Measurements from ENCODE around the gene CAMTA1.
"Not testable (repeated sequence)": the region's sequence is repeated elsewhere in the genome, so short reads cannot be mapped to it uniquely, and the experiment has no call there.

CAMTA1 gene

DNA sequence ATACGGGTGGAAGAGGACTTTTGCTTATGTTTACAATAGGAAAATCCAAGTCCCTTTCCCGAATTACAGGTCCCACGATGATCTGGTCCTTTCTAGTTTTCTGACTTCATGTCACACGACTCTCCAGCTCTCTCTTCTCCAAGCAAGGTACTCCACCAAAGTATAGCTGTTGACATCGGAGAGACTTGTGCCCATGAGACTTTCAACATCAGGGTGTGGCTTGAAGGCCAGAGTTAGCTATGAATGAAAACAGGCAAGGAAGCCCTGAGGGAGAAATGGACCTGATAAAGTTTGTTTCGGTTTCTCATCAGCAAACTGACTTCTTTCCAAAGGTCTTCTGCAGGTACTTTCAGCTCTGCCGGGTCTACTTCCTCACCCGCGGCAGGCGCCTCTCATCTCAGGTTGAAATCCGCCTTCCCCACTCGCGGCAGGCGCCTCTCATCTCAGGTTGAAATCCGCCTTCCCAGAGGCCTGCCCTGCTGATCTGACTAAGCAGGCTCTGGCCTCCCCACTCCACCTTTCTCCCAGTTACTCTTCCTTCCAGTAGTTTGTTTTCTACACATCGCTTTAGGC, 996.8 kb downstream of the CAMTA1 start:
- no peak for DNase-seq (ENCODE audit: low spot score)

DNA sequence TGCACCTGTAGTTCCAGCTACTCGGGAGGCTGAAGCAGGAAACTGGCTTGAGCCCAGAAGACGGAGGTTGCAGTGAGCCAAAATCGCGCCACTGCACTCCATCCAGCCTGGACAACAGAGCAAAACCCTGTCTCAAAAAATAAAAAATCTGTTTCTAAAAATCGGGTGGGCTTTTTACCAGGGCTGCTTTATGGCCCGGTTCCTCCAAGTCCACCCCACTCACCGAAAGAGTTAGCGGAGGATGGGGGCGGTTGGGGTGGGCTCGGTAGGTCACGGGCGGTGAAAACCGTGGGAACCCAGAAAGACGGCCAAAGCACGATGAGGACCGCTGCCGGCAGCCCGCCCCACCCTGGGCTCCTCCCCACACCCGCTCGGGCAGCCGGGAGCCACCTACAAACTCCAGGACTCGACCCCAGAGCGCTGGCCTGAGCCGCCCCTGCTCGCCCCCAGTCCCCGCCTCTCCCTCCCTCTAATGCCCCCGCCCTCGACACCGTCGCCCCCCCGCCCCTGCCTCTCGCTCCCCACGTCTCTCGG, 998.0 kb downstream of the CAMTA1 start:
- peak; percentile 72 for DNase-seq (ENCODE audit: low spot score)

DNA sequence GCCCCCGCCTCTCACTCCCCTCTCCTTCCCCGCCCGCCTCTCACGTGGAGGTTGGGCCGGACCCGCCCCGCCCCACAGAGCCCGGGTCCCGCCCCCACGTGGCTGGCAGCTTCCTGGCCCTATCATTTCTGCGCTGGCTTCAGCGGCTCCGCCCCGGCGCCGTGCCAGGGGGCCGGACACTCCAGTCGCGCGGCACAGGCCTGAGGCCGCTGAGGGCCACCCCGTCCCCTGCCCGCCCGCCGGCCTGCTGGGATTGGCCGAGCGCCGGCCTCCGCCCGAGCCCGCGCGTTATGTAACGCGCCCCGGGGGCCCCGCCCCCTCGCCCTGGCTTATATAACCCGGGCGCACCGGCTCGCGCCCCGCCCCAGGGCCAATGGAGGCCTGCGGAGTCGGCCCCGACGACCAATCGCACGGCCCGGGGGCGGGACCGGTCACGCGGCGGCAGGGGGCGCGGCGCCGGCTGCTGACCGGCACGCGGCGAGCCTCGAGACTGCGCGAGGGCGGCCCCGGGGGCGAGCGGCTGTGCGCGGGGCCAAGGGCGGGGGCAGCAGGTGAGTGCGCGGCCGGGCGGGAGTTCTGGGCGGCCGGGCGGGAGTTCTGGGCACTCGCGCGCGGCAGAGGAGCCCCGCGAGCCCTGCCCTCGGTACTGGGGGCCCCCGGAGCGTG, 998.7 kb downstream of the CAMTA1 start, which contains the start of gene PER3:
TSS of gene PER3 (plus strand) at position 466 of the 666 bp plus-strand sequence. CDS start 587 bp downstream, outside the sequence.
- peak; percentile 98 for DNase-seq (ENCODE audit: low spot score)

DNA sequence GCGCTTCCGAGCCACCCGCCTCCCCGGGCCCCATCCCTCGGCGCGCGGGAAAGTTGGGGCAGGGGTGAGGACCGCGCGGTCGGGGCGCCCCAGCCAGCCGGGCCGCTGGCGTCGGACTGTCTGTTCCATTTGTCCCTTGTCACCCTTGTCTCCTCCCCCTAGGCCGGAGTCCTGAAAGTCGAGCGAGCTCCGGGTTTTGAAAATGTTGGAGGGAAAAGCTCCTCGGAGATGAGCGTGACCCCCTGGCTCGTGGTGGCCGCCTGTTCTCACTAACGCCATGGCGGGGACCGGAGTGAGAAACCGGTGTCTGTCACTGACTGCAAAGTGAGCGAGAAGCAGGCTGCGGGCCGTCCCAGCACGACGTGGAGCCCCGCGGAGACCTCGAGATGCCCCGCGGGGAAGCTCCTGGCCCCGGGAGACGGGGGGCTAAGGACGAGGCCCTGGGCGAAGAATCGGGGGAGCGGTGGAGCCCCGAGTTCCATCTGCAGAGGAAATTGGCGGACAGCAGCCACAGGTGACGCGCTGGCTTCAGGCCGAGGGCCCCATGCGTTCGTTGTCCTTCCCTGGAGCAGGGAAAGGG, 999.3 kb downstream of the CAMTA1 start:
- DNase-seq (ENCODE audit: low spot score): no peak

DNA sequence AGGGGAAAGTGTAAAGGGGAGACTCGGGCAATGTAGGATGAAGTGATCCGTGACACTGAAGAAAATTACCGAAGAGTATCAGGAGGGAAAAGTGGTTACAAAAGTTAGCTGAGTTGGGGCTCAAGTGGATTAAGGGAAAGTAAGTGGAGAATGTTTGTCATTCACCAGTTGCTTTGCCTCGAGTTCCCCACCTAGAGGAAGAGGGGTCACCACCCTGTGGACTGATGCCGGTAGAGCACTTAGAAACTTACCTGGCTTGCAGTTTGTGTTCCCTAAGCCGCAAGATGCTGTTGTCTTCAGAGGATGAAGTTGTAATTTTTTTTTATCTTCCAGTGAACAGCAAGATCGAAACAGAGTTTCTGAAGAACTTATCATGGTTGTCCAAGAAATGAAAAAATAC, 999.9 kb downstream of the CAMTA1 start:
- no peak for DNase-seq (ENCODE audit: low spot score)

DNA sequence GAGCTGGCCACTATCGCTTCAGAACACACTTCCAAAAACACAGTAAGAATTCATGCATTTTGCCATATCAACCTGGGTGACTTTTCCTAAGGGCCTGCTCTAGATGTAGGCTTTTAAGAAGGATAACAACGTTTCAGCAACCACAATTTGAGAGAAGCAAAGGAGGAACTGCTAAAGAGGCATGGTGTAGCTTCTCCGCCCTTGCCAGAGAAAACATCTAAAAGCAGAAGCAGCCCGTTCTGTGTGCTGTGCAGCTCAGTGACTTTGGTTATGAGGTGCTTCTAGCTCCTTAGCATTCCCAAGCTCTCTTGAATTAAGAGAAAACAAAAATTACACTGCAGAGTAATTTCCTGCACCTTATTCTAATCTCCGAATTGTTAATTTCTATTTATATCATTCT, 1001.5 kb downstream of the CAMTA1 start:
- no peak for DNase-seq (ENCODE audit: low spot score)

DNA sequence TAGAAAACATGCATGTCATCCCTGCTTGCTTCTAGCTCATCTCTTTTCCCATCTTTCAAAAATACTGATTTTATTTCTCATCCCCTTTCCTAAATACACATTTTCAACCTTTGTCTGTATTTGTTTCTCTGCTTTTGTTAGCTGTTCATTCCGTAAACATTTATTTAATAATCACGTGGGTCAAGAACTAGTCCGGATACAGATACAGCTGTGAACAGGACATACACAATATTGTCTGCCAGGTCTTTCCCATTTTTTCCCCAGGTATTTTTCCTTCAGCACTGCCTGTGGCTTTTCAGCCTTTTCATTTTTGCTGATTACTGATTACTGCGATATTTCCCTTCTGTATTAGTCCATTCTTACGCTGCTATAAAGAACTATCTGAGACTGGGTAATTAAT, 1004.6 kb downstream of the CAMTA1 start:
- DNase-seq (ENCODE audit: low spot score): no peak

DNA sequence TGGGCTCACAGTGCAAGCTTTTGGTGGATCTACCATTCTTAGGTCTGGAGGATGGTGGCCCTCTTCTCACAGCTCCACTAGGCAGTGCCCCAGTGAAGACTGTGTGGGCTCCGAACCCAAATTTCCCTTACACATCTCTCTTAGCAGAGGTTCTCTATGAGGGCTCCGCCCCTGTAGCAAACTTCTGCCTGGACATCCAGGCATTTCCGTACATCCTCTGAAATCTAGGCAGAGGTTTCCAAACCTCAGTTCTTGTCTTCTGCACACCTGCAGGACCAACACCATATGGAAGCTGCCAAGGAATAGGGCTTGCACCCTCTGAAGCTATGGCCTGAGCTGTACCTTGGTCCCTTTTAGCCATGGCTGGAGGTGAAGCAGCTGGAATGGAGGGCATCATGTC, 1005.8 kb downstream of the CAMTA1 start:
- DNase-seq (ENCODE audit: low spot score): not testable (repeated sequence)

DNA sequence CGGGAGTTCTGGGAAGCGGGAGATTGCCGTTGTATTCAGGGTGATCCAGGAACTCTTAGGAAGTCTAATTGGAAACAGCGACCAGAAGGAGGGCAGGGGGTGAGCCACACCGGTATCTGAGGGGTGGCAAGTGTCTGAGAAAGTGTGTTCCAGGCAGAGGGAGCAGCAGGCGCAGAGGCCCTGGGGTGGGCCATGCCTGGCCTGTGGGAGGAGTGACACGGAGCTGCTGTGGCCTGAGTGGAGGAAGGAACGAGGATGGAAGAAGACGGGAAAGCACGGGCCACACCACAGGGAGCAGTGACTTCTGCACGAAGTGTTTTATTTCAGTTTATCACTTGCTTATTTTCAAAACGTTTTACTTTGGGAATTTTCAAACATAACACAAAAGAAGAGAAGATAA, 1010.2 kb downstream of the CAMTA1 start:
- no peak for DNase-seq (ENCODE audit: low spot score)

DNA sequence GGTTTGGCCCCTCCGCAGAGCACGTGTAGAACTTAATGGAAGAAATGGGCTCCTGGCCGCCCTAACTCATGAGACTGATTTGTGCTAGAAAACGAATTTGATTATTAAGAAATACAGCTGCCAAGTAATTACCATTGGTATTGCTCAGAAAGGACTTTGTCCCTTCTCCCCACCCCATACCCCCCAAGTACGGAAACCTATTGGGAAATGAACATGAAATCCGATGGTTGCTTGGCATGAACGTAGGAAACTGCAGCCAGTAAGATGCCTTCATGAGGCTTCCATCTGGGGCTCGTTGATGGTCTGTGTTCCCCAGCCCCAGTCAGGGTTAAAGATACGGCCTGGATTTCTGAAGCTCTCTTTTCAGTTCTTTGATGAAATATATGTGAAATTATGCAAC, 1020.2 kb downstream of the CAMTA1 start:
- no peak for DNase-seq (ENCODE audit: low spot score)

DNA sequence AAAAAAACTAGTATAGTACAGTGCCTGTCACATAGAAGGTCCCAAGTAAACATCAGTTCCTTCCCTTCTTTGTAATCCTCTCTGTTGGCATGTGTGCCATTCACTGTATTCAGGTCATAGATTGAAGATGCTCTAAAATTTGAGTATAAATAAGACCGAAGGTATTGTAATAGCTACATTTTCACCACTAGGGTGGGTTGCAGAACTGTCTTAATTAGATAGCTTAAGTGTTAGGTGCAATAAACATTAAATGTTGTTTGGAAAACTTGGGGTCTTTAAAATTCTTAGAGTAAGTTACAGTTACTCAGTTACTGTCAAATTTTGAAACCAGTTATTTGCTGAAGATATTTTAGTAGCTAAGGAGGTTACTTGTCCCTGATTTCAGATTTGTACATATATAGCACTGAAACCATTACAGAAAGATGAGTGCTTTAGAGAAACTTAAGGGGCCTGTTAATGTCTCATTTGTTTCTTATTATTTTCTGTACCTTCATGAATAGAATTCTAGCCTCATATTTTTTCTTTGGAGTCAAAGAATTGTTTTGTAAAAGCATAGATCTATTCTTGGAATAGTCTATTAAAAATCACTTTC, 1023.1 kb downstream of the CAMTA1 start:
- DNase-seq (ENCODE audit: low spot score): peak; percentile 29

DNA sequence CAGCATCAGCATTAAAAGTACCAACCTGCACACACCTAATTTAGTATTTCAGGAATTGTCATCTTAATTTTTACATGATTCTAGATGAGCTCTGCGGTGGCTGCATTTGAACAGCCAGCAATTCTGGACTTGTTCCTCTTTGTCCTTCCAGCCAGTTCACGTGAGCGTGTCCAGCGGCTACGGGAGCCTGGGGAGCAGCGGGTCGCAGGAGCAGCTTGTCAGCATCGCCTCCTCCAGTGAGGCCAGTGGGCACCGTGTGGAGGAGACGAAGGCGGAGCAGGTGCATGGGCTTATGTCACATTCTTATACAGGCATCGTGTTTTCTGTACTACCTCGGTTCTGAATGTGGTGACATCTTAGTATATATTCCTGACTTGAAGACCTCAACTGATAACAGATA, 1024.5 kb downstream of the CAMTA1 start:
- no peak for DNase-seq (ENCODE audit: low spot score)

DNA sequence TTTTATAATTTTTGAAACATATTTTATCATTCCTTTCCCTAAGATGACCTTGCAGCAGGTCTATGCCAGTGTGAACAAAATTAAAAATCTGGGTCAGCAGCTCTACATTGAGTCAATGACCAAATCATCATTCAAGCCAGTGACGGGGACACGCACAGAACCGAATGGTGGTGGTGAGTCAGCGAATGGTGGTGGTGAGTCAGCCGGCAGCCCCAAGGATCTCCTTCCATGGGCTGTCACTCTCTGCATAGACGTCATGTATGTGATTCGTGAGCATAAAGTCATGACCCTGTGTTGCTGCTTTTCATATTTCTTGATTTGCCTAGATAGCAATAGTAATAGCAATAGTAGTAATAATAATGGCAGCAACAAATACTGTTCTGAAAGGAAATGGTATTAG, 1025.1 kb downstream of the CAMTA1 start:
- no peak for DNase-seq (ENCODE audit: low spot score)

DNA sequence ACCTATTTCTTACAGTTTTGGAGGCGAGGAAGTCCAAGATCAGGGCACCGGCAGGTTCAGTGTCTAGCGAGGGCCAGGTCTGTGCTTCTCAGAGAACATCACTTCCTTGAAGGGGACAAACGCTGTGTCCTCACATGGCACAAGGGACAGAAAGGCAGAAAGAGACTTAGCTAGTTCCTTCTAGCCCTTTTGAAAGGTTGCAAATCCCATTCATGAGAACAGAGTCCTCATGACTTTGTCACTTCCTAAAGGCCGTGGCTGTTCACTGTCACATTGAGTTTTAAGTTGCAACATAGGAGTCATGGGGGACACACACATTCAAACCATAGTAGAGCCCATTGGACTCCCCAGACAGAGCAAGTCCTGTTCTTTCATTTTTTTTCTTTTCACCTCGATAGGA, 1026.2 kb downstream of the CAMTA1 start:
- DNase-seq (ENCODE audit: low spot score): no peak

DNA sequence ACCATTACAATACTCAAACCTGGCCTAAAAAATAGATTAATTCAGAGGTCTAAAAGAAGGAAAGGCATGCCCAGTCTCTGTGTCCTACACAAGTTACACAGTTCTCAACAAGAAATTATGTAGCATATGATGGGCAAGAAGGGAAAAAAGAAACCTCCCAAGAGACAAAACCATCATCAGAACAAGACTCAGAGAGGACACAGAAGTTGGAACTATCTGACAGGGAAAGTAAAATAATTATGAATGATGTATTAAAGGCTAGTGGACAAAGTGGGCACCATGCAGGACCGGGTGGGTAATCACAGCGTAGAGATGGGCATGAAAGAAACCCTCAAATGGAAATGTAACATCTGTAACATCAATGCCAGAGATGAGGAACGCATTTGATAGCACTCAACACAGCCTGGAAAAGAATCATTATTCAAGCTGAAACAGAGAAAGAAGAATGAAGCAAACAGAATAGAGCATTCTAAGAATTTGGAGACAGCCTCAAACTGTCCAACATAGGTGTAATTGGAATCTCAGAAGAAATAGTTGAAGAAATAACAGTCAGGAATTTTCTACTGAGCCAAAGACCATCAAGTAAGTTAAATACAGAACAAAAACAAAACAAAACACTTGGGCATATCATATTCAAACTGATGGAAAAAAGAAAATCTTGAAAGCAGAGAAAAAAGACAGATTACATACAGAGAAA, 1028.6 kb downstream of the CAMTA1 start:
- DNase-seq (ENCODE audit: low spot score): no peak

Measured in Ammon's horn (tissue), 1 donor.